OCI-LY1 (cell line): ENCODE measurements around the gene ARPP21.

ENCODE experiments used
- H2AFZ ChIP-seq: fragments of 200-600 bp; sonication (generic), shearing (Covaris generic); 2 replicates; pipeline ENCODE4 v1.6.0; 2014; ENCODE audit warnings: antibody characterized with exemption, mild to moderate bottlenecking, low read length
- H3F3A ChIP-seq: fragments of 200-600 bp; sonication (generic), shearing (Covaris generic); 2 replicates; pipeline ENCODE4 v1.6.0; 2014; ENCODE audit warnings: mild to moderate bottlenecking, antibody characterized with exemption, low read length, moderate library complexity; ENCODE audit not compliant: insufficient read depth
- H3K27ac ChIP-seq: fragments of 200-600 bp; sonication (generic); 2 replicates; pipeline ENCODE4 v1.5.1; 2014; ENCODE audit warnings: low read length, mixed run types, mild to moderate bottlenecking, low read depth; ENCODE audit not compliant: poor library complexity, severe bottlenecking
- H3K27me3 ChIP-seq: fragments of 200-600 bp; sonication (generic); 2 replicates; pipeline ENCODE4 v1.6.0; 2014; ENCODE audit warnings: antibody characterized with exemption, mild to moderate bottlenecking, low read length, moderate library complexity; ENCODE audit not compliant: insufficient read depth
- H3K36me3 ChIP-seq: fragments of 200-600 bp; sonication (generic); 2 replicates; pipeline ENCODE4 v1.6.1; 2014; ENCODE audit warnings: mild to moderate bottlenecking, antibody characterized with exemption, low read length, moderate library complexity, mixed read lengths; ENCODE audit not compliant: insufficient read depth
- H3K4me1 ChIP-seq: fragments of 200-600 bp; sonication (generic); 2 replicates; pipeline ENCODE4 v1.5.1; 2014; ENCODE audit warnings: mild to moderate bottlenecking, low read length, moderate library complexity; ENCODE audit not compliant: insufficient read depth, severe bottlenecking
- H3K4me2 ChIP-seq: fragments of 200-600 bp; sonication (generic), shearing (Covaris generic); 2 replicates; pipeline ENCODE4 v1.6.1; 2014; ENCODE audit warnings: low read length
- H3K4me3 ChIP-seq: fragments of 200-600 bp; sonication (generic); 2 replicates; pipeline ENCODE4 v1.5.1; 2014; ENCODE audit warnings: low read length, low read depth, mild to moderate bottlenecking, mixed read lengths; ENCODE audit not compliant: poor library complexity, severe bottlenecking
- H3K79me2 ChIP-seq: fragments of 200-600 bp; shearing (Covaris generic); 2 replicates; pipeline ENCODE4 v1.6.1; 2016; ENCODE audit warnings: mixed run types, low read length, mixed read lengths; ENCODE audit not compliant: insufficient read depth
- H3K9ac ChIP-seq: fragments of 200-600 bp; sonication (generic), shearing (Covaris generic); 2 replicates; pipeline ENCODE4 v1.6.1; 2014; ENCODE audit warnings: mild to moderate bottlenecking, low read length, mixed read lengths
- H3K9me2 ChIP-seq: fragments of 200-600 bp; sonication (generic), shearing (Covaris generic); 2 replicates; pipeline ENCODE4 v1.6.1; 2014; ENCODE audit warnings: low read depth, mild to moderate bottlenecking, low read length, mixed read lengths
- H3K9me3 ChIP-seq: fragments of 200-600 bp; shearing (Covaris generic); 2 replicates; pipeline ENCODE4 v1.6.1; 2014; ENCODE audit warnings: low read length, mixed read lengths
- H4K20me1 ChIP-seq: fragments of 200-600 bp; sonication (generic), shearing (Covaris generic); 2 replicates; pipeline ENCODE4 v1.6.0; 2016; ENCODE audit warnings: mild to moderate bottlenecking, low read length; ENCODE audit not compliant: insufficient read depth
- EZH2 ChIP-seq: fragments of 200-600 bp; sonication (generic), shearing (Covaris generic); IDR thresholded peaks from 2 replicates; pipeline ENCODE4 v1.8.0; 2017; ENCODE audit warnings: borderline replicate concordance, mixed run types, mild to moderate bottlenecking, antibody characterized with exemption, low read length, moderate library complexity, mixed read lengths
- TF ChIP-seq, protein P1 (sequence below): fragments of 200-600 bp; sonication (generic), shearing (Covaris generic); IDR thresholded peaks from 2 replicates; pipeline ENCODE4 v1.5.1; 2017; ENCODE audit warnings: mild to moderate bottlenecking, antibody characterized with exemption, low read length, moderate library complexity, mixed read lengths

The ARPP21 gene

GRCh38 chr3:35596335-35596995 is 42.9 kb upstream of the ARPP21 start:
- Histone ChIP-seq H4K20me1 (no peaks in the 10 kb centered on the region), H3K27me3 (no peaks in the 10 kb centered on the region), H3K4me3 (no peak overlapping the region), H3K4me1 (peaks cover 8% of the 10 kb centered on the region), H3K79me2 (no peaks in the 10 kb centered on the region), H3K9ac (no peak overlapping the region), H3K27ac (no peak overlapping the region), H3K36me3 (no peaks in the 10 kb centered on the region), H2AFZ (0 out of 2 replicates have a peak overlapping the region, but pooled peaks have one; percentile 40), H3K9me3 (peaks cover 5% of the 10 kb centered on the region; the same call in 1 of the 2 replicates), H3K4me2 (no peak overlapping the region), H3K9me2 (no peaks in the 10 kb centered on the region), H3F3A (no peaks in the 10 kb centered on the region)
- no peak for TF ChIP-seq EZH2
- TF ChIP-seq, protein P1, sequence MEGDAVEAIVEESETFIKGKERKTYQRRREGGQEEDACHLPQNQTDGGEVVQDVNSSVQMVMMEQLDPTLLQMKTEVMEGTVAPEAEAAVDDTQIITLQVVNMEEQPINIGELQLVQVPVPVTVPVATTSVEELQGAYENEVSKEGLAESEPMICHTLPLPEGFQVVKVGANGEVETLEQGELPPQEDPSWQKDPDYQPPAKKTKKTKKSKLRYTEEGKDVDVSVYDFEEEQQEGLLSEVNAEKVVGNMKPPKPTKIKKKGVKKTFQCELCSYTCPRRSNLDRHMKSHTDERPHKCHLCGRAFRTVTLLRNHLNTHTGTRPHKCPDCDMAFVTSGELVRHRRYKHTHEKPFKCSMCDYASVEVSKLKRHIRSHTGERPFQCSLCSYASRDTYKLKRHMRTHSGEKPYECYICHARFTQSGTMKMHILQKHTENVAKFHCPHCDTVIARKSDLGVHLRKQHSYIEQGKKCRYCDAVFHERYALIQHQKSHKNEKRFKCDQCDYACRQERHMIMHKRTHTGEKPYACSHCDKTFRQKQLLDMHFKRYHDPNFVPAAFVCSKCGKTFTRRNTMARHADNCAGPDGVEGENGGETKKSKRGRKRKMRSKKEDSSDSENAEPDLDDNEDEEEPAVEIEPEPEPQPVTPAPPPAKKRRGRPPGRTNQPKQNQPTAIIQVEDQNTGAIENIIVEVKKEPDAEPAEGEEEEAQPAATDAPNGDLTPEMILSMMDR, result no peak

DNA sequence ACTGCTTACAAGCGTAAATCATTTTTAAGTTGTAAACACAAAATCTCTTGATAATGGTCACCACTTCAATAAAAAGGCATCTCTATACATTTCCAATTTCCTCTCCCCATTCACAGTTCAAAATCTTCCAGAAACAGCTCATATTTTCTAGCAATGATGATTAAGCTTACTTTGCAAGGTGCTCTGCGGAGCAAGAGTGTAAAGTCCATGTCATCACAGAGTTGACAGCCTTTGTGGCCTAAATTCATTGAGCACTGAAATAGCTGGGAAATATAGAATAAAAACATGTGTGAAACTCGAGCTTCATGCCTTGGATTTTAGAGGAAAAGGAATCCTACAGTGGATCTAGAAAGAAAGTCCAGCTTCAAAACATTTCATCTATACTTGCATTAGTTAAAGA is 41.8 kb upstream of the ARPP21 start:
- Histone ChIP-seq H4K20me1 (no peaks in the 10 kb centered on the region), H3K27ac (no peak overlapping the region), H3K27me3 (no peaks in the 10 kb centered on the region), H3K9me3 (peaks cover 5% of the 10 kb centered on the region; the same call in 1 of the 2 replicates), H3K36me3 (no peaks in the 10 kb centered on the region), H3F3A (no peaks in the 10 kb centered on the region), H3K4me1 (peaks cover 8% of the 10 kb centered on the region), H3K4me3 (no peak overlapping the region), H3K4me2 (no peak overlapping the region), H3K9ac (no peak overlapping the region), H3K79me2 (no peaks in the 10 kb centered on the region), H3K9me2 (no peaks in the 10 kb centered on the region), H2AFZ (peak overlapping the region; percentile 18)
- no peak for TF ChIP-seq EZH2
- TF ChIP-seq, protein P1, result no peak

- no peaks in the 10 kb centered on the region for H3K27me3 ChIP-seq
- H3K4me2 ChIP-seq, result no peak overlapping the region
- no peak overlapping the region for H3K27ac ChIP-seq
- H3K4me3 ChIP-seq, result no peak overlapping the region
- no peaks in the 10 kb centered on the region for H4K20me1 ChIP-seq
- H3K9ac ChIP-seq, result no peak overlapping the region
- no peaks in the 10 kb centered on the region for H3K36me3 ChIP-seq
- H3K79me2 ChIP-seq, result no peaks in the 10 kb centered on the region
- no peak overlapping the region for H2AFZ ChIP-seq
- no peaks in the 10 kb centered on the region for H3F3A ChIP-seq
- H3K4me1 ChIP-seq, result peaks cover 8% of the 10 kb centered on the region
- TF ChIP-seq, protein P1, result no peak
- TF ChIP-seq EZH2, result no peak
- H3K9me2 ChIP-seq, result no peaks in the 10 kb centered on the region
- H3K9me3 ChIP-seq, result no peaks in the 10 kb centered on the region
Observed at GRCh38 chr3:35598804-35599203, 40.5 kb upstream of the ARPP21 start.
